Suprapubic skin (tissue), 4 donors: ENCODE results near the gene DAGLA. TPM values are rescaled to one million over a fixed set of nuclear protein-coding genes. Genes with fewer than 3 reads are reported as not detected.

ENCODE experiments used
- DNase-seq, 2 donors: peaks; one replicate each; pipeline ENCODE4 v3.0.0-alpha.2; 2019; ENCODE audit warnings: low spot score in 2 of 2
- H3K27ac ChIP-seq: fragments of 200-600 bp; sonication (generic); one replicate; pipeline ENCODE4 v1.5.1; 2019
- H3K27me3 ChIP-seq: fragments of 200-600 bp; sonication (generic); one replicate; pipeline ENCODE4 v1.5.1; 2019
- H3K36me3 ChIP-seq: fragments of 200-600 bp; sonication (generic); one replicate; pipeline ENCODE4 v1.5.1; 2019
- H3K4me1 ChIP-seq: fragments of 200-600 bp; sonication (generic); one replicate; pipeline ENCODE4 v1.5.1; 2019
- H3K4me3 ChIP-seq: fragments of 200-600 bp; sonication (generic); one replicate; pipeline ENCODE4 v1.5.1; 2019; ENCODE audit warnings: mild to moderate bottlenecking
- H3K9me3 ChIP-seq: fragments of 200-600 bp; sonication (generic); one replicate; pipeline ENCODE4 v1.5.1; 2019
- CTCF ChIP-seq, 2 donors: fragments of 200-600 bp in 1 of 2; fragments of 450-650 bp in 1 of 2; sonication (generic) in 1 of 2; IDR thresholded peaks; one replicate each; pipeline ENCODE4 v1.5.1; 2016 to 2019; ENCODE audit warnings: antibody characterized with exemption in 2 of 2, mild to moderate bottlenecking in 1 of 2, moderate library complexity in 1 of 2
- EP300 ChIP-seq: sonication (generic); formaldehyde crosslinking; IDR thresholded peaks from one replicate; pipeline ENCODE4 v1.6.1; 2017; ENCODE audit warnings: antibody characterized with exemption
- POLR2A ChIP-seq, 2 donors: fragments of 450-650 bp; IDR thresholded peaks; one replicate each; pipeline ENCODE4 v1.6.1; 2017; ENCODE audit warnings: antibody characterized with exemption in 2 of 2, mild to moderate bottlenecking in 2 of 2, moderate library complexity in 2 of 2
- POLR2AphosphoS5 ChIP-seq, 3 donors: sonication (generic); formaldehyde crosslinking; IDR thresholded peaks; one replicate each; pipeline ENCODE4 v1.6.1; 2017; ENCODE audit warnings: antibody characterized with exemption in 3 of 3
- WGBS: methylation state at CpG from one replicate; pipeline ENCODE4 v1.1.5; 2018; 5-methylcytosine and 5-hydroxymethylcytosine counted together
- total RNA-seq, 4 donors: library from RNA; depleted of rRNA; stranded (reverse); fragments of >200 nt; gene quantifications; one replicate each; pipeline ENCODE4 v1.1.0, GENCODE V29; 2016

DAGLA gene
- total RNA-seq, 4 donors from 2014 or later = 0.64 to 1.2 (median 0.87) TPM

- TF ChIP-seq POLR2AphosphoS5 (IDR thresholded peaks at IDR 0.05) (no peak), EP300 (no peak), POLR2A (IDR thresholded peaks at IDR 0.05) (no peak)
- Histone ChIP-seq H3K4me1 (no peaks in the 10 kb centered on the region), H3K36me3 (no peaks in the 10 kb centered on the region), H3K9me3 (no peaks in the 10 kb centered on the region), H3K27ac (no peak overlapping the region), H3K4me3 (no peak overlapping the region), H3K27me3 (peaks cover 51% of the 10 kb centered on the region)
- no peak for DNase-seq
- 36% methylated on average over 15 of the region's 15 CpGs for WGBS
Observed at GRCh38 chr11:61762798-61763197, 82.6 kb downstream of the DAGLA start.

- Histone ChIP-seq H3K27me3 (peaks cover 51% of the 10 kb centered on the region), H3K36me3 (no peaks in the 10 kb centered on the region), H3K27ac (no peak overlapping the region), H3K9me3 (no peaks in the 10 kb centered on the region), H3K4me3 (no peak overlapping the region), H3K4me1 (no peaks in the 10 kb centered on the region)
- WGBS = 45% methylated on average over 16 of the region's 23 CpGs
- no peak for TF ChIP-seq POLR2AphosphoS5 (IDR thresholded peaks at IDR 0.05)
- no peak for TF ChIP-seq POLR2A (IDR thresholded peaks at IDR 0.05)
- TF ChIP-seq EP300 = no peak
- TF ChIP-seq CTCF (IDR thresholded peaks at IDR 0.05) = no peak
- no peak for DNase-seq
Observed at GRCh38 chr11:61763930-61764605, 83.9 kb downstream of the DAGLA start.

GRCh38 chr11:61764606-61765260 lies 84.5 kb downstream of the DAGLA start:
- H3K27me3 ChIP-seq = peaks cover 51% of the 10 kb centered on the region
- 70% methylated on average over 9 of the region's 22 CpGs for WGBS
- H3K36me3 ChIP-seq = no peaks in the 10 kb centered on the region
- no peak for DNase-seq
- no peak overlapping the region for H3K4me3 ChIP-seq
- no peaks in the 10 kb centered on the region for H3K9me3 ChIP-seq
- no peak for TF ChIP-seq POLR2AphosphoS5 (IDR thresholded peaks at IDR 0.05)
- TF ChIP-seq EP300 = no peak
- TF ChIP-seq POLR2A (IDR thresholded peaks at IDR 0.05) = no peak
- no peak for TF ChIP-seq CTCF (IDR thresholded peaks at IDR 0.05)
- H3K4me1 ChIP-seq = no peaks in the 10 kb centered on the region
- no peak overlapping the region for H3K27ac ChIP-seq

- Histone ChIP-seq H3K9me3 (no peaks in the 10 kb centered on the region), H3K4me1 (no peaks in the 10 kb centered on the region), H3K4me3 (no peak overlapping the region), H3K27me3 (peaks cover 41% of the 10 kb centered on the region), H3K36me3 (no peaks in the 10 kb centered on the region), H3K27ac (no peak overlapping the region)
- TF ChIP-seq POLR2A (IDR thresholded peaks at IDR 0.05) (no peak), EP300 (no peak), CTCF (IDR thresholded peaks at IDR 0.05) (no peak), POLR2AphosphoS5 (IDR thresholded peaks at IDR 0.05) (no peak)
- no peak for DNase-seq
- 83% methylated on average over 16 of the region's 26 CpGs for WGBS
Observed at GRCh38 chr11:61765550-61766253, 85.5 kb downstream of the DAGLA start.

GRCh38 chr11:61766353-61766841 lies 86.2 kb downstream of the DAGLA start:
- Histone ChIP-seq H3K27ac (no peak overlapping the region), H3K9me3 (no peaks in the 10 kb centered on the region), H3K36me3 (no peaks in the 10 kb centered on the region), H3K27me3 (peaks cover 34% of the 10 kb centered on the region), H3K4me3 (no peak overlapping the region), H3K4me1 (no peaks in the 10 kb centered on the region)
- TF ChIP-seq CTCF (IDR thresholded peaks at IDR 0.05) (no peak), EP300 (no peak), POLR2AphosphoS5 (IDR thresholded peaks at IDR 0.05) (no peak), POLR2A (IDR thresholded peaks at IDR 0.05) (no peak)
- 77% methylated on average over 8 of the region's 13 CpGs for WGBS
- DNase-seq = no peak
